Lower leg skin (tissue), 4 donors: ENCODE measurements around the gene SCGB1D1. TPM values are rescaled to one million over a fixed set of nuclear protein-coding genes. Genes with fewer than 3 reads are reported as not detected.

Experiments used
- DNase-seq, 2 donors: peaks; one replicate each; pipeline ENCODE4 v3.0.0-alpha.2; 2019; ENCODE audit warnings: low spot score in 2 of 2
- H3K4me3 ChIP-seq: fragments of 200-600 bp; sonication (generic); 2 replicates; pipeline ENCODE4 v1.5.1; 2017; ENCODE audit warnings: mild to moderate bottlenecking, low read depth; ENCODE audit not compliant: poor library complexity, severe bottlenecking
- POLR2A ChIP-seq, 2 donors: fragments of 450-650 bp; IDR thresholded peaks; one replicate each; pipeline ENCODE4 v1.6.1; 2016 to 2017; ENCODE audit warnings: antibody characterized with exemption in 2 of 2, mild to moderate bottlenecking in 1 of 2, moderate library complexity in 1 of 2
- WGBS, 2 donors: methylation state at CpG; one replicate each; pipeline ENCODE4 v1.1.5; 2018; 5-methylcytosine and 5-hydroxymethylcytosine counted together
- intact Hi-C: fragments of 100-400 bp; cut with DNase I; formaldehyde crosslinking; loops from one replicate; pipeline ENCODE4 v1.15.0; 2023; ENCODE audit warnings: low total_unique reads
- total RNA-seq, 4 donors: library from RNA; depleted of rRNA; stranded (reverse); fragments of >200 nt; gene quantifications; one replicate each; pipeline ENCODE4 v1.1.0, GENCODE V29; 2016
- TF ChIP-seq, protein P1 (sequence below), 3 donors: fragments of 450-650 bp; IDR thresholded peaks; one replicate each; pipeline ENCODE4 v1.5.1; 2016; ENCODE audit warnings: antibody characterized with exemption in 3 of 3, mild to moderate bottlenecking in 3 of 3, moderate library complexity in 2 of 3

SCGB1D1 gene
- total RNA-seq, 4 donors from 2014 or later = not detected

DNA sequence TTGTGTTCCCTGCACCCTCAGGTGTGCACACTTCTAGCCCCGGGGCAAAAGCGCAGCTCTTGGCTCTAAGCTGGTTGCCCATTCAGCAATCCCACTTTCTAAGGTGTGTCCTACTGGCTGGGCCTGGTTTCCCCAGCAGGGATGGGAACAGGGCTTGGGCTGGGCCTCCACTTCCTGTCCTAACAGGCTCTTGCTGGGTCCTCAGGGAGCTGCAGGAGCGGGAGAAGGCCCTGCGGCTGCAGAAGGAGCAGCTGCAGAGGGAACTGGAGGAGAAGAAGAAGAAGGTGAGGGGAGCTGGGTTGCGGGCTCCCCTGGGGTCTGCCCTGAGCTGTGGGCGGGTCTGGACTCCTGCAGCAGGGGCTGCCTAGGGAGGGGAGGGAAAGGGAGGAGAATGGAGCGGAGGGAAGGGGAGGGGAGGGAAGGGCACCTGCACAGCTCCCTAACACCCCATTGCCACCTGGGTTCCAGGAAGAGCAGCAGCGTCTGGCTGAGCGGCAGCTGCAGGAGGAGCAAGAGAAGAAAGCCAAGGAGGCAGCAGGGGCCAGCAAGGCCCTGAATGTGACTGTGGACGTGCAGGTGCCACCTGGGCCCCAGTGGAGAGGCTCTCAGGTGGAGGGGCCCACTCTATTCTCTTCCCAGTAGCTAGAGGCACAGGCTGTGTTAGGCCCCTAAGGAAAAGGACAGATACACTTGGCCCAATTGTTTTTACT lies 41.6 kb upstream of the SCGB1D1 start:
- DNase-seq = peak in 1 of 2 donors; percentile 78
- TF ChIP-seq POLR2A (IDR thresholded peaks at IDR 0.05) = no peak
- TF ChIP-seq, protein P1, sequence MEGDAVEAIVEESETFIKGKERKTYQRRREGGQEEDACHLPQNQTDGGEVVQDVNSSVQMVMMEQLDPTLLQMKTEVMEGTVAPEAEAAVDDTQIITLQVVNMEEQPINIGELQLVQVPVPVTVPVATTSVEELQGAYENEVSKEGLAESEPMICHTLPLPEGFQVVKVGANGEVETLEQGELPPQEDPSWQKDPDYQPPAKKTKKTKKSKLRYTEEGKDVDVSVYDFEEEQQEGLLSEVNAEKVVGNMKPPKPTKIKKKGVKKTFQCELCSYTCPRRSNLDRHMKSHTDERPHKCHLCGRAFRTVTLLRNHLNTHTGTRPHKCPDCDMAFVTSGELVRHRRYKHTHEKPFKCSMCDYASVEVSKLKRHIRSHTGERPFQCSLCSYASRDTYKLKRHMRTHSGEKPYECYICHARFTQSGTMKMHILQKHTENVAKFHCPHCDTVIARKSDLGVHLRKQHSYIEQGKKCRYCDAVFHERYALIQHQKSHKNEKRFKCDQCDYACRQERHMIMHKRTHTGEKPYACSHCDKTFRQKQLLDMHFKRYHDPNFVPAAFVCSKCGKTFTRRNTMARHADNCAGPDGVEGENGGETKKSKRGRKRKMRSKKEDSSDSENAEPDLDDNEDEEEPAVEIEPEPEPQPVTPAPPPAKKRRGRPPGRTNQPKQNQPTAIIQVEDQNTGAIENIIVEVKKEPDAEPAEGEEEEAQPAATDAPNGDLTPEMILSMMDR (IDR thresholded peaks at IDR 0.05) = no peak
- H3K4me3 ChIP-seq = no peak overlapping the region
- intact Hi-C loops = no loop called here
- 57 to 72% methylated on average over 10 of the region's 10 CpGs for WGBS, 2 donors

GRCh38 chr11:62149986-62150886 lies 39.8 kb upstream of the SCGB1D1 start:
- TF ChIP-seq POLR2A (IDR thresholded peaks at IDR 0.05) = no peak
- TF ChIP-seq, protein P1 (IDR thresholded peaks at IDR 0.05) = no peak
- peak in 1 of 2 donors; percentile 64 for DNase-seq
- intact Hi-C loops = no loop called here
- no peak overlapping the region for H3K4me3 ChIP-seq
- WGBS, 2 donors = 59 to 62% methylated on average over 15 to 16 of the region's 17 CpGs

DNA sequence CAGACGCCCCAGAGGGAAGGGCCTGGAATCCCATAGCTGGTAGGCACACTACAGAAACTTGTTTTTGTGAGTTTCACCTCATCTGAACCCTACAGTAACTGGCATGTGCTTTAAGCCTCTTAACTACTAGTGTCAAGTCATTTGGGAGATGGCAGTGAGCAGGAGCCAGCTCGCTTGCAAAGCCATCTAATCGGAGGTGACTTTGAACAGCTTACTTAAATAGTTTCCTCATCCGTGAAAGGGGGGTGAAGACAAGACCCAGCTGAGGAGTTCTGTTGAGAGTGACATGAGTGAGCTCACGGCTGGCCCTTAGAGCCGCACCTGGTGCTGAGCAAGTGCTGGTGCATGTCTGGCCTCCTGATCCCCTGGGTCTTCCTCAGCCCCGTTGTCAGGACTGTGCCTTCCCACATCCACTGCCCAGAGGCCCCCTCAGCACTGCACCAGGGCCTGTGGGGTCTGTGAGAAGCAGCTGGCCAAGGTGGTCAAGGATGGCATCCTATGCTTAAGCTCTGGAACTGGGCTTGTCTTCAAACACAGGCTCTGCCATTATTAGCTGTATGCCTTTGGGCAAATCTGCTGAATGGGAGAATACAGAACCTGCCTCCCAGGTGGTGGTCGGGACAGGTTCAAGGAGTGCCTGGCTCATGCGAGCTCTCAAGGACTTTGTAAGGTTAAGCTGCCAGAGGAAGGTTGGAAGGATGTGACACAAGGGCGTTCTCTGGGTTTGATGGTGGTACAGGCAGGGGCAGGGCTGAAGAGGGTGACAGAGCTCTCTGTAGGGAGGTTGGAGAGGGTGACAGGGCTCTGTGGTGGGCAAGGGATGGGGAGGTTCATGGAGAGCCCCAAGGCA lies 38.9 kb upstream of the SCGB1D1 start:
- TF ChIP-seq, protein P1 (IDR thresholded peaks at IDR 0.05) = no peak
- no peak for TF ChIP-seq POLR2A (IDR thresholded peaks at IDR 0.05)
- no peak overlapping the region for H3K4me3 ChIP-seq
- DNase-seq = peak in 1 of 2 donors; percentile 62
- 62 to 81% methylated on average over 9 to 10 of the region's 10 CpGs for WGBS, 2 donors
- intact Hi-C loops = no loop called here

GRCh38 chr11:62151737-62152102 lies 38.3 kb upstream of the SCGB1D1 start:
- DNase-seq = no peak
- intact Hi-C loops = no loop called here
- 90 to 92% methylated on average over 9 of the region's 9 CpGs for WGBS, 2 donors
- TF ChIP-seq, protein P1 (IDR thresholded peaks at IDR 0.05) = no peak
- no peak for TF ChIP-seq POLR2A (IDR thresholded peaks at IDR 0.05)
- H3K4me3 ChIP-seq = no peak overlapping the region

DNA sequence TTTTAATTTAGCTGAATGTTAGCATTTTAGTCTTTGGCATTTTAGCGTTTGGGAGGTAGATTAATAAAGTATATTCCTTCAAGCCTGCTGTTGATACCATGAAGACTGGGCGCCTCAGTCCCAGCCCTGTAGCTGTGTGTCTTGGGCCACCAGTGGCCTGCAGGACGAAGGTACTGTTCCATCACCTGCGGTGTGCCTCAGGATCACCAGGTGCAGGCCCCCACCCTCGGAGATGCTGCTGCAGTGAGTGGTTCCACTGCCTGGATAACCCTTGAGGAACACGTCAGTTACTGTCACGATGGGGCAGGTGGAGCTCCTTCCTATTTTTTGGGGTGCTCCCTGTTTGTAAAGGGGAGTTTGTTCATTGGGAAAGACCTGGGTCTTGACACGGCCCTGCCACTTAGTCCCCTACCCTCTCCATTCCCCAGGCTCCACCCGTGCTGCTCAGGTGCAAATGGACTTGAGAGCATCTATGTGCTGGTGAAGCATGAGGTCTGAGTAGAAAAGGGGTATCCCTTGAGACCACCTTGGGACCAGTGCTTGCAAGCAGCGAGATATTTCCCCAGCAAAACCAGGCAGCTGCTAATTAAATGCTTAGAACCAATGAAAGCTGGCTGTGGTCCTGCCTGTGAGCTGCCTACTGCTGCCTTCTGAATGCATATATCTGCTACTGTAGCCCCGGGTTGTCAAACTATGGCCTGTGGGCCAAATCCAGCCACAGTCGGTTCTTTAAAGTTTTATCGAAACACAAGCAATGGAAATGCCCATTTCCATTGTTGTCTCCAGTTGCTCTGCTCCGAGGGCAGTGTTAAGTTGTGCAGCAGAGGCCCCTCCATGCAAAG lies 37.5 kb upstream of the SCGB1D1 start:
- no peak overlapping the region for H3K4me3 ChIP-seq
- peak in 1 of 2 donors; percentile 83 for DNase-seq
- intact Hi-C loops = no loop called here
- 92 to 95% methylated on average over 14 of the region's 14 CpGs for WGBS, 2 donors
- TF ChIP-seq, protein P1 (IDR thresholded peaks at IDR 0.05) = no peak
